HT-29 (cell line): ENCODE results near the gene FHOD3. TPM values are rescaled to one million over a fixed set of nuclear protein-coding genes. Genes with fewer than 3 reads are reported as not detected.

ENCODE experiments used
- DNase-seq: peaks from one replicate; pipeline ENCODE4 v3.0.0-alpha.2; 2015; ENCODE audit warnings: low spot score
- total RNA-seq: library from RNA; depleted of rRNA; stranded (reverse); fragments of >200 nt; shearing (Covaris generic); gene quantifications from 2 replicates; pipeline ENCODE4 v1.2.3, GENCODE V29; 2014

The FHOD3 gene
- total RNA-seq, 1 experiment from 2014 or later: not detected

- DNase-seq: no peak
These were observed 214.4 kb downstream of the FHOD3 start for GRCh38 chr18:36511791-36512352.

GRCh38 chr18:36513556-36513955 is 216.0 kb downstream of the FHOD3 start:
- no peak for DNase-seq

DNA sequence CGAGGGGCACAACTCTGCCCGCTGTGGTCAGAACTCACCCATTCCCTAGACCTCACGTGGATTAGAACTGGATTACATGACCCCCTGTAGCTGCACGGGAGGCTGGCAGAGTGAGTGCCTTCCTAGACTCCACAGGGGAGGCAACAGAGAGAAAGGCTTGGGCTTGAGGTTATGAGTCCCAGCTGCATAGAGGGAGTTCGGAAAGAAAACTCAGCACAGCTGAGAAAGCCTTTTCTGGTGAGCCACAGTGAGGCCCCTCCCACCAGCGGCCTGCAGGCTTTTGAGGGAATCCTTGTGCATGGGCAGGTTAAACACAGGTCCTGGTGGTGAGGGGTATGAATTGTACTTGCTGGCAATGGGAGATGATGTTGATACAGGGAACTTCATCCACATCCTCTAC is 217.3 kb downstream of the FHOD3 start:
- DNase-seq: no peak

DNA sequence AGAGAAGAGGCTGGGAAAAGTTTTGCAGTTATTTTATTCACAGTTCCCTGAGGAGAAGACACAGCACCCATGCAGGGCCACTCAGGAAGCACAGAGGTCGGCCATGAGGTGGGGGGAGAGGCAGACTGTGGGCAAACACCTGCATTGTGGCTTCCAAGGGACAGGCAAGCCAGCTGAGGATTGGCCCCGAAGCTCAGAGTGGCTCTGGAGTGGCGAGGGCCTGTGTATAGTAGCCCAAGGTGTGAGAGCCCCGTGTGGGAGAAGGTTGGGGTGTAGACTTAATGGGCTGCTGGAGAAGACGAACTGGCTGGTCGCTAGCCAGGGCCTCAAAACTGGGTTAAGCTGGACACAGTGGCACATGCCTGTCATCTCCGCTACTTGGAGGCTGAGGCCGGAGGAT is 218.7 kb downstream of the FHOD3 start:
- DNase-seq: no peak

- no peak for DNase-seq
These were observed 219.2 kb downstream of the FHOD3 start for GRCh38 chr18:36516726-36517125.

DNA sequence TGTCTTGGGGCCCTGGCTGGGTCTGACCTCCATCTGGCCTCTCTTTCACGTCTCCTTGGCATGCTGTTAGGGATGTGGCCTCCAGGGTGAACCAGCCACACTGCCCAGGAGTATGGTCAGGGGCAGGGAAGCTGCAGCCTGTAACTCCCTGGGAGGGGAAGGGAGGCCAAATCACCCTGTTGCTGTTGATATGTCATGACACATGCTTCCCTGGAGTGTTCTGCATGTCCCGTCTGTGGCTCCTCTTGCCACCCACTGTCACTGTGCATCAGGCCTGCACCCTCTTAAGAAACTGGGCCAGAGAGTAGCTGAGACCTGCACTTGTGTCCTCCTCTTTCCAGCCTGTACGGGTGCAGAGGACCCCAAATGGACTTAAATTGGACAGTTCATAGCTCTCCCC is 221.3 kb downstream of the FHOD3 start:
- DNase-seq: no peak

DNA sequence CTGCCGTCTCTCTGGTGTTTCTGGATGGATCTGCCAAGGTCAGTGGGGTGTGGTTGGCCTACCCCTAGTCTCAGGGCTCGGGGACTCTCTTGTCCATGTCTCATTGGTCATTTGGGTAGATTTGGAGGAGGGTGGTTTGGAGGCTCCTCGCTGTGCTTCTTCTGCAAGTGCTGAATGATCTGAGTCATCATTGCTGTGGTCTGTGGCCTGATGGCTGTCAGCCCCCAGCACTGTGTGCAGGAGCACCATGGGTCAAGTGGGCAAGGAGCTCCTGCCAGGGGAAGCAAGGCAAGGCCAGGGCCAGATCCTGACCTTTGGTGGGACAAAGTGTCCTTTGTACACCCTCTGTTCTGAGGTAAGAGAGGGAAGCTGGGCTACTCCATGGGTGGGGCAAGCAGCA is 221.8 kb downstream of the FHOD3 start:
- DNase-seq: no peak

- DNase-seq: no peak
These were observed 225.0 kb downstream of the FHOD3 start for GRCh38 chr18:36522509-36522908.

GRCh38 chr18:36525913-36526312 is 228.4 kb downstream of the FHOD3 start:
- no peak for DNase-seq

DNA sequence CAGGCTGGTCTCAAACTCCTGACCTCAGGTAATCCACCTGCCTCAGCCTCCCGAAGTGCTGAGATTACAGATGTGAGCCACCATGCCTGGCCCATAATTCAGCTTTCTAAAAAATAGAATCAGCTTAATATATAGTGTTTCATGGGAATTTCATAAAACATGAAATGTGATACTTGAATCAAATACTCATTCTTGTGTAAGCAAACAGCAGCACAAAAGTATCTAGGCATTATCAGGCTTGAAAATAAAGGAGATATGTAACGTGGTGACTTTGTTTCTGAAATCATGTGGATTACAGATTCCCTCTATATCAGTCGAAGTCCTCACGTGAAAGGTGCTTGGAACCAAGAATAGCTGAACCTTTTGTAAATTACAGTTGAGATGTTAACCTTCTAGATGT is 229.1 kb downstream of the FHOD3 start:
- no peak for DNase-seq

GRCh38 chr18:36527051-36527450 is 229.5 kb downstream of the FHOD3 start:
- no peak for DNase-seq

GRCh38 chr18:36527740-36528455 is 230.4 kb downstream of the FHOD3 start:
- peak; percentile 5 for DNase-seq

- no peak for DNase-seq
These were observed 232.2 kb downstream of the FHOD3 start for GRCh38 chr18:36529747-36530146.

DNA sequence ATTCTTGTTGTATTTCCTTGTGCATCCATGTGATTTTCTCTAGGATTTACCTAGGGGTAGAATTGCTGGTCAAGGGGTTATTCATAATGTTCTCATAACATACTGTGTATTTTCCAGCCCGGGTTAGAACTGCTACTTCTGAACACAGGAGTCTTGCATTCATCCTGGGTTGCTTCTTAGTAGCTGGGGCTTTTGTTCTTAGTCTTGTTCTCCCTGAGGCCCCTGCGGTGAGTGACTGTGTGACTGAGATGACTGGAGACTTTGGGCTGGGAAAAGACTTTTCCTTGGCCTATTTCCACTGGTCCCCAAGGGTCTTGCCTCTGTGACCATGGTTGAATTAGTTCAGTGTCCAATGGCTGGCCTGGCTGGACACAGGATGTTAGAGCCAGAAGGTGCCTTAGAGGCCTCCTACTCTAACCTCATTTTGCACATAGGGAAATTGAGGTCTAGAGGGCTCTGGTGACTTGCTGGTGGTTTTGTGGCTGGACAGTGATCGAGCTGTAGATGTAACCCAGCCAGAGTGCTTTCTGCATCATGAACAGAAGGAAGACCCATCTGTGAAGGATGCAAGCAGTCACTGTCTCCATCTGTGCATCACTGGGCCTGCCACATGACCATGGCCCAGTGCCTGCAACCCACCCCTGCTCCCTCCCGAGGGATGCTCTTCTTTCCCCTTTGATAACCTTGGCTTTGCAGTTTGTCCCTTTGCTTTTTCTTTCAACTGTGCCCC is 233.3 kb downstream of the FHOD3 start:
- no peak for DNase-seq

DNA sequence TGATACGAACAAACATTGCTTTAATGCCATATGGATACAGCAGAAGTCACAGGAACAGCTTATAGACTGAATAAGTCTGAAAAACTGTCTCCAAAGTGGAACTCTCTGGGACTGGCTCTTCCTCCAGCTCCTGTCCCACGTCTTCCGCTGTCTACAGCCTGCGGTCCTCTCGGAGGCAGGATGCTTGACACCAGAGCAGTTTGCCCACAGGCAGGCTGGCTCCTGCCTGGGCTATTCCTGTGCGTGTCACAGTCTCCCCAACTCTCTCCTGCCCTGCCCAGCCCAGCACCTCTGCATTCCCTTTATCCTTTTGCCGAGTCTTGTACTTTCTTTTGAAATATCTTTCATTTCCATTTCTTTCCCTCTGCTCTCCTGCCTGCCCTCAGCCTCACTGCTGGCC is 234.1 kb downstream of the FHOD3 start:
- DNase-seq: no peak

GRCh38 chr18:36532394-36532793 is 234.9 kb downstream of the FHOD3 start:
- peak; percentile 15 for DNase-seq

- no peak for DNase-seq
These were observed 235.3 kb downstream of the FHOD3 start for GRCh38 chr18:36532815-36533214.

DNA sequence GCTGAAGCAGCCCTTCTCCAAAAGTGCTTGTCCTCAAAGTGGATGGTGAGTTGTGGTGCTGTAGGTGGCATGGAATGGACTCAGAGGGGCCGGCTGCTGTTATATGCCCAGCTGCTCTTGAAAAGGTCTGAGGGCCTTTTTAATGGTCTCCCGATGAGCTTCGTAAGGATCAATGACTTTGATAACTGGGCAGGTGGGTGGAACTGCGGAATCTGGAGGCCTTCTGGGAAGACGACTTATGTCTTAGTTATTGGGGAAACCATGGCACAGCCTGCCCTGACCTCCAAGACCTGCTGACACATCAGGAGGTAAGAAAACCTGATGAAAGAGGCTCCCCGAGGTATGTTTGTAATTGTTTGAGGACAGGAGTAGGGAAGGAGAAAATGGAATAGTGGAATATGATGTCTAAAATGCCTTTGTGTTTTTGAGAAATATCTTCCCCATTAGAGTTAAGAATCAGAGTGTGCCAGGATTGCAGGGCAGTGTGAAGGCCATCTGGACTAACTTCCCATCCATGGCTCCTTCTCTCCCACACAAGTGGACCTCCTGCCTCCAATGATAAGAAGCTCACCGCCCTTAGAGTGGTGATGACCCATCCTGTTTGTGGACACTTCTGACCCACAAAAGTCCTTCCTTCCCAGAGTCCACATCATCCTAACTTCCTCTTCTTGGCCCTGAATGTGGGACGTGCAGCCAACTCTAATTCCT is 236.1 kb downstream of the FHOD3 start:
- DNase-seq: no peak

GRCh38 chr18:36534154-36534688 is 236.7 kb downstream of the FHOD3 start:
- DNase-seq: no peak

- DNase-seq: no peak
These were observed 237.9 kb downstream of the FHOD3 start for GRCh38 chr18:36535202-36535935.

GRCh38 chr18:36536426-36536825 is 238.9 kb downstream of the FHOD3 start:
- DNase-seq: no peak
